GM23338 (cell line): ENCODE results near the gene RPL15. TPM values are rescaled to one million over a fixed set of nuclear protein-coding genes. Genes with fewer than 3 reads are reported as not detected.

ENCODE experiments used
- ATAC-seq: fragments of 200-7000 bp; cut with Tn5 transposase; 3 replicates; pipeline ENCODE4 v1.9.1; 2020
- DNase-seq: peaks from one replicate; pipeline ENCODE4 v3.0.0-alpha.2; 2015; ENCODE audit warnings: low spot score
- H2AFZ ChIP-seq: fragments of 200-600 bp; sonication (generic); 2 replicates; pipeline ENCODE4 v1.8.0; 2016; ENCODE audit warnings: antibody characterized with exemption, mild to moderate bottlenecking, moderate library complexity
- H3F3A ChIP-seq: fragments of 200-600 bp; sonication (generic); replicated peaks from 2 replicates; pipeline ENCODE4 v1.8.0; 2017; ENCODE audit warnings: antibody characterized with exemption, mixed run types, low read depth
- H3K27ac ChIP-seq: fragments of 200-600 bp; sonication (generic); 2 replicates; pipeline ENCODE4 v1.6.1; 2016; ENCODE audit warnings: low read depth
- H3K27me3 ChIP-seq: fragments of 200-600 bp; sonication (generic); 2 replicates; pipeline ENCODE4 v1.8.0; 2016; ENCODE audit warnings: mild to moderate bottlenecking, mixed run types, moderate library complexity; ENCODE audit not compliant: insufficient read depth
- H3K36me3 ChIP-seq: fragments of 200-600 bp; sonication (generic); 2 replicates; pipeline ENCODE4 v1.8.0; 2016; ENCODE audit warnings: mild to moderate bottlenecking; ENCODE audit not compliant: insufficient read depth
- H3K4me1 ChIP-seq: fragments of 200-600 bp; sonication (generic); 2 replicates; pipeline ENCODE4 v1.8.0; 2016; ENCODE audit warnings: mild to moderate bottlenecking, moderate library complexity; ENCODE audit not compliant: insufficient read depth
- H3K4me2 ChIP-seq: fragments of 200-600 bp; sonication (generic); 2 replicates; pipeline ENCODE4 v1.7.1; 2017; ENCODE audit warnings: mixed run types
- H3K4me3 ChIP-seq: fragments of 200-600 bp; sonication (generic); 2 replicates; pipeline ENCODE4 v1.6.1; 2016; ENCODE audit warnings: mixed run types
- H3K79me2 ChIP-seq: fragments of 200-600 bp; sonication (generic); replicated peaks from 2 replicates; pipeline ENCODE4 v1.8.0; 2017; ENCODE audit warnings: mild to moderate bottlenecking; ENCODE audit not compliant: insufficient read depth
- H3K9me2 ChIP-seq: fragments of 200-600 bp; sonication (generic); 2 replicates; pipeline ENCODE4 v1.8.0; 2017; ENCODE audit not compliant: insufficient read depth
- H4K20me1 ChIP-seq: fragments of 200-600 bp; sonication (generic); replicated peaks from 2 replicates; pipeline ENCODE4 v1.8.0; 2017; ENCODE audit warnings: mild to moderate bottlenecking; ENCODE audit not compliant: insufficient read depth
- H3K27ac Mint-ChIP-seq: 2 replicates; pipeline ENCODE4 v1.8.0; 2020; ENCODE audit warnings: inconsistent platforms, mild to moderate bottlenecking, moderate library complexity, mixed read lengths
- H3K27me3 Mint-ChIP-seq: 3 replicates; pipeline ENCODE4 v1.8.0; 2022; ENCODE audit warnings: low read depth, mild to moderate bottlenecking, moderate library complexity, mixed read lengths, inconsistent platforms; ENCODE audit not compliant: insufficient read depth, poor library complexity
- H3K36me3 Mint-ChIP-seq: 3 replicates; pipeline ENCODE4 v1.8.0; 2021; ENCODE audit warnings: low read depth, mild to moderate bottlenecking, inconsistent platforms, moderate library complexity, mixed read lengths
- H3K4me1 Mint-ChIP-seq: 3 replicates; pipeline ENCODE4 v1.8.0; 2020; ENCODE audit warnings: mild to moderate bottlenecking, inconsistent platforms, mixed read lengths
- H3K4me3 Mint-ChIP-seq: 3 replicates; pipeline ENCODE4 v1.8.0; 2021; ENCODE audit warnings: moderate library complexity, mild to moderate bottlenecking, inconsistent platforms, mixed read lengths
- H3K9me3 Mint-ChIP-seq: 3 replicates; pipeline ENCODE4 v1.8.0; 2020; ENCODE audit warnings: moderate library complexity, mild to moderate bottlenecking, inconsistent platforms, mixed read lengths
- CREB1 ChIP-seq: fragments of 250-450 bp; sonication (Bioruptor Pico); IDR thresholded peaks from 2 replicates; pipeline ENCODE4 v1.5.0; 2020; ENCODE audit warnings: low read depth, mild to moderate bottlenecking, moderate library complexity
- CTCF ChIP-seq, 2 experiments: fragments of 200-600 bp in 1 of 2; sonication (generic) in 1 of 2; conservative IDR thresholded peaks; 2 replicates each; pipeline versions ENCODE4 v1.5.1 to v1.6.1; 2016 to 2017; ENCODE audit warnings: antibody characterized with exemption in 2 of 2, low read depth in 2 of 2, mild to moderate bottlenecking in 2 of 2, moderate library complexity in 1 of 2
- ETS1 ChIP-seq: IDR thresholded peaks from 2 replicates; pipeline ENCODE4 v1.6.1; 2016; ENCODE audit warnings: antibody characterized with exemption
- EZH2 ChIP-seq: fragments of 200-600 bp; sonication (generic); IDR thresholded peaks from one replicate; pipeline ENCODE4 v1.8.0; 2017; ENCODE audit warnings: antibody characterized with exemption, mild to moderate bottlenecking, low read depth; ENCODE audit not compliant: unreplicated experiment
- EZH2phosphoT487 ChIP-seq: fragments of 200-600 bp; sonication (generic); IDR thresholded peaks from one replicate; pipeline ENCODE4 v1.8.1; 2018; ENCODE audit warnings: antibody characterized with exemption; ENCODE audit not compliant: unreplicated experiment
- NANOG ChIP-seq: IDR thresholded peaks from 2 replicates; pipeline ENCODE4 v1.6.1; 2016; ENCODE audit warnings: antibody characterized with exemption, borderline replicate concordance
- POLR2AphosphoS5 ChIP-seq: IDR thresholded peaks from 2 replicates; pipeline ENCODE4 v1.6.1; 2016; ENCODE audit warnings: antibody characterized with exemption, low read depth
- REST ChIP-seq: IDR thresholded peaks from one replicate; pipeline ENCODE4 v1.6.1; 2018; ENCODE audit warnings: antibody characterized with exemption; ENCODE audit not compliant: unreplicated experiment
- STAT1 ChIP-seq: IDR thresholded peaks from one replicate; pipeline ENCODE4 v1.6.1; 2016; ENCODE audit warnings: antibody characterized with exemption; ENCODE audit not compliant: unreplicated experiment
- ZNF114 ChIP-seq: fragments of 250-450 bp; sonication (Bioruptor Pico); IDR thresholded peaks from 2 replicates; pipeline ENCODE4 v1.5.0; 2020; ENCODE audit warnings: mild to moderate bottlenecking, moderate library complexity
- ZNF331 ChIP-seq: fragments of 250-450 bp; sonication (Bioruptor Pico); IDR thresholded peaks from 2 replicates; pipeline ENCODE4 v1.5.0; 2020; ENCODE audit warnings: low read depth, mild to moderate bottlenecking, moderate library complexity
- ZNF462 ChIP-seq: fragments of 250-450 bp; sonication (Bioruptor Pico); IDR thresholded peaks from 2 replicates; pipeline ENCODE4 v1.5.0; 2020; ENCODE audit warnings: mild to moderate bottlenecking, moderate library complexity
- polyA plus RNA-seq: library from polyadenylated mRNA; unstranded; fragments of >200 nt; fragmentation: Nextera tagmentation; extraction: Ambion mirVana; gene quantifications from 2 replicates; pipeline ENCODE4 v1.2.1, GENCODE V29; 2016
- total RNA-seq: library from RNA; depleted of rRNA; stranded (reverse); fragments of >200 nt; shearing (Covaris generic); gene quantifications from 2 replicates; pipeline ENCODE4 v1.2.3, GENCODE V29; 2014

RPL15 gene
- total and polyA plus RNA-seq, 2 experiments from 2014 or later: 2,868 to 3,117 TPM

GRCh38 chr3:23941440-23941839 is 24.5 kb downstream of the RPL15 start:
- Histone ChIP-seq H3K79me2 (peaks cover under 1% of the 10 kb centered on the region; the same call in 1 of the 2 replicates), H4K20me1 (no peaks in the 10 kb centered on the region), H3K4me3 (no peak overlapping the region), H3K36me3 (no peaks in the 10 kb centered on the region), H3K4me1 (peaks cover 10% of the 10 kb centered on the region; the same call in 1 of the 2 replicates), H3K4me2 (no peak overlapping the region), H3K27ac (no peak overlapping the region), H3K9me2 (no peaks in the 10 kb centered on the region), H3F3A (0 out of 2 replicates have a peak, but pooled peaks cover 3% of the 10 kb centered on the region), H3K27me3 (peaks cover 9% of the 10 kb centered on the region; the same call in 1 of the 2 replicates), H2AFZ (no peak overlapping the region)
- H3K36me3 Mint-ChIP-seq: no peaks in the 10 kb centered on the region; the same call in 2 of the 3 replicates
- H3K4me1 Mint-ChIP-seq: peaks cover 15% of the 10 kb centered on the region
- TF ChIP-seq EZH2phosphoT487: no peak
- no peak for TF ChIP-seq STAT1
- TF ChIP-seq EZH2: no peak
- TF ChIP-seq ZNF462 (CRISPR knock-in tag): no peak
- TF ChIP-seq ZNF114: no peak
- TF ChIP-seq ETS1: no peak
- TF ChIP-seq CTCF (conservative IDR thresholded peaks at IDR 0.05; ENCODE audit: low read depth in 2 of 2): no peak
- TF ChIP-seq REST: no peak
- no peak for TF ChIP-seq ZNF331 (CRISPR knock-in tag)
- TF ChIP-seq NANOG: no peak
- no peak for TF ChIP-seq POLR2AphosphoS5
- no peak for TF ChIP-seq CREB1 (CRISPR knock-in tag)
- no peaks in the 10 kb centered on the region for H3K9me3 Mint-ChIP-seq
- H3K27me3 Mint-ChIP-seq: peaks cover 6% of the 10 kb centered on the region
- no peak overlapping the region for H3K4me3 Mint-ChIP-seq
- DNase-seq (no peak), ATAC-seq (no peak)
- no peak overlapping the region for H3K27ac Mint-ChIP-seq
